ENCODE results near the gene SLC17A2. TPM values are rescaled to one million over a fixed set of nuclear protein-coding genes. Genes with fewer than 3 reads are reported as not detected.
A peak's percentile ranks its signal among the peaks of the same experiment; 100 is the strongest.

Gene SLC17A2, protein sequence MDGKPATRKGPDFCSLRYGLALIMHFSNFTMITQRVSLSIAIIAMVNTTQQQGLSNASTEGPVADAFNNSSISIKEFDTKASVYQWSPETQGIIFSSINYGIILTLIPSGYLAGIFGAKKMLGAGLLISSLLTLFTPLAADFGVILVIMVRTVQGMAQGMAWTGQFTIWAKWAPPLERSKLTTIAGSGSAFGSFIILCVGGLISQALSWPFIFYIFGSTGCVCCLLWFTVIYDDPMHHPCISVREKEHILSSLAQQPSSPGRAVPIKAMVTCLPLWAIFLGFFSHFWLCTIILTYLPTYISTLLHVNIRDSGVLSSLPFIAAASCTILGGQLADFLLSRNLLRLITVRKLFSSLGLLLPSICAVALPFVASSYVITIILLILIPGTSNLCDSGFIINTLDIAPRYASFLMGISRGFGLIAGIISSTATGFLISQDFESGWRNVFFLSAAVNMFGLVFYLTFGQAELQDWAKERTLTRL
- polyA plus RNA-seq (ENCODE audit: insufficient read length in 3 of 3): 1 to 10 TPM in 1 of 3 donors, under 1 TPM in 2; 0.43 to 1.0 (median 0.74) TPM
- long read RNA-seq, donor 1, partial matches to known transcripts: 143 of 143 reads
- long read RNA-seq, donor 1, other reads (novel, unspliced or antisense): 0 of 143 reads
- long read RNA-seq, donor 2, partial matches to known transcripts: 92 of 92 reads
- long read RNA-seq, donor 2, other reads (novel, unspliced or antisense): 0 of 92 reads
- long read RNA-seq, donor 3, partial matches to known transcripts: 71 of 85 reads
- long read RNA-seq, donor 3, other reads (novel, unspliced or antisense): 14 of 85 reads
- long read RNA-seq, donor 4, partial matches to known transcripts: 48 of 48 reads
- long read RNA-seq, donor 4, other reads (novel, unspliced or antisense): 0 of 48 reads
- long read RNA-seq, donor 5: 0 reads
- long read RNA-seq, donor 6, partial matches to known transcripts: 117 of 117 reads
- long read RNA-seq, donor 6, other reads (novel, unspliced or antisense): 0 of 117 reads
- long read RNA-seq, donor 7: 0 reads
- long read RNA-seq, donor 8: 0 reads
- long read RNA-seq, donor 9, partial matches to known transcripts: 56 of 56 reads
- long read RNA-seq, donor 9, other reads (novel, unspliced or antisense): 0 of 56 reads
- long read RNA-seq, donor 10, partial matches to known transcripts: 41 of 41 reads
- long read RNA-seq, donor 10, other reads (novel, unspliced or antisense): 0 of 41 reads
- long read RNA-seq, donor 11, partial matches to known transcripts: 57 of 57 reads
- long read RNA-seq, donor 11, other reads (novel, unspliced or antisense): 0 of 57 reads
- long read RNA-seq, donor 12, partial matches to known transcripts: 65 of 65 reads
- long read RNA-seq, donor 12, other reads (novel, unspliced or antisense): 0 of 65 reads
- long read RNA-seq, donor 13, partial matches to known transcripts: 66 of 85 reads
- long read RNA-seq, donor 13, other reads (novel, unspliced or antisense): 19 of 85 reads
- long read RNA-seq, donor 14, partial matches to known transcripts: 179 of 179 reads
- long read RNA-seq, donor 14, other reads (novel, unspliced or antisense): 0 of 179 reads
- long read RNA-seq, donor 15, partial matches to known transcripts: 73 of 73 reads
- long read RNA-seq, donor 15, other reads (novel, unspliced or antisense): 0 of 73 reads
- long read RNA-seq, donor 16, partial matches to known transcripts: 108 of 108 reads
- long read RNA-seq, donor 16, other reads (novel, unspliced or antisense): 0 of 108 reads

DNA sequence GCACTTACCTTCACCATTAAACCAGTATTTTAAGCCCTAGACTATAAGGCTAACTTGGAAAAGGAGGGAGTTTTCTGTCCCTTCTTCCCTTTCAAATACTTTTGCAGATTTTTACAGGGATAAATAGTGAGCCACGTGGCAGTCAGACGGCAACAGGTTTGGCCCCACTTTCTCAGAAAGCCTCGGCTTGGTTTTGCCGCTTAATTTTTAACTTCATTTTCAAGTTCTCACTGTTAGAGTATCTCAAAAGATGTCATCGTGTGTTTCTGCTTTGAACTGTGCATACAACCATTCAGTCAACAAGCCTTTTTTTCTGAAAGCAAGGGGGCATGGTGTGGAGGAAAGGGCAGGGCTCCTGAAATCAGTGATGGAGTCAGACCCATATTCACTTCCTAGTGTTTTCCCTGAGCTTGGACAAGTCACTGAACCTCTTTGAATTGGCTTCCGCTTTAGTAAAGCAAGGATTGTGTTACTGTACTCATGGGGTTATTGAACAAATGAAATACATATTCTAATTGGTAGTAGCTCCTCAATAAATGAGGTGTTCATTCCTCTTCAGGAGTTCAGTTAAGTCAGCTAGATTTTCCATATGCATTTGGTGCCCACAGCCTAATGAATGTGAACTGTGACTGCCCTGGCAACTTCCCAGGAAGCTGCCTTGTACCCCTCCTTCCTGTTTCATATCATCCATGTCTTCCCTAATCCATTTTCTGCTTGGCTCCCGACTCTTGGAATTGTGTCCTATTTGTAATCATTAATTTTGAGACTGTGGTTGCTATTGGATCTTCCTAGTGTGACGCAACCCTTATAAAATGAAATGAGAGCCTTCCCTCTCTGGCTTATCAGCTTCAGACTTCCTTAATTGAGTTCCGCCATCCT lies at the start of gene SLC17A2:
Gene SLC17A2, minus strand, starts transcription at position 160 of the 879 bp plus-strand sequence. CDS start 4,895 bp downstream, outside the sequence.
- DNase-seq: no peak

- DNase-seq: no peak
Observed at GRCh38 chr6:25975923-25976560, 45.6 kb upstream of the SLC17A2 start.

- DNase-seq: no peak
Observed at GRCh38 chr6:25973923-25974555, 43.5 kb upstream of the SLC17A2 start.

- no peak for DNase-seq
Observed at GRCh38 chr6:25972902-25973301, 42.4 kb upstream of the SLC17A2 start.

DNA sequence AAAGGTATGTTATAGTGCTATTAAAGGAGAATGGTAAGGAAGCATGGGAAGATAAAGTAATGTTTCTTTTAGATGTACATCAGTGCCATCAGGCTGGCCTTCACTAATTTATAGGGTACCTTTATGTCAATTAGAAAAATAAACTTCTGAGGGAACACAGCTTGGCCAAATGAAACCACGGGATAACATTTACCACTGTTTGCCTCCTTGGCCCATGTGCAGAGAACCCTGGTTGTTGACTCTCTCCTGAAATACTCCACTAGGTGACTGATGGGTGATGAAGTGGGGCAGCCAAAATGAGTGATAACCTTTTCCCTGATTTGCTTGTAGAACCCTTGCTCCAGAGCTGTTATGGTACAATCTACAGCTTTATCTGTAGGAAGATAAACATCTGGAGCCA lies 41.6 kb upstream of the SLC17A2 start:
- DNase-seq: no peak

DNA sequence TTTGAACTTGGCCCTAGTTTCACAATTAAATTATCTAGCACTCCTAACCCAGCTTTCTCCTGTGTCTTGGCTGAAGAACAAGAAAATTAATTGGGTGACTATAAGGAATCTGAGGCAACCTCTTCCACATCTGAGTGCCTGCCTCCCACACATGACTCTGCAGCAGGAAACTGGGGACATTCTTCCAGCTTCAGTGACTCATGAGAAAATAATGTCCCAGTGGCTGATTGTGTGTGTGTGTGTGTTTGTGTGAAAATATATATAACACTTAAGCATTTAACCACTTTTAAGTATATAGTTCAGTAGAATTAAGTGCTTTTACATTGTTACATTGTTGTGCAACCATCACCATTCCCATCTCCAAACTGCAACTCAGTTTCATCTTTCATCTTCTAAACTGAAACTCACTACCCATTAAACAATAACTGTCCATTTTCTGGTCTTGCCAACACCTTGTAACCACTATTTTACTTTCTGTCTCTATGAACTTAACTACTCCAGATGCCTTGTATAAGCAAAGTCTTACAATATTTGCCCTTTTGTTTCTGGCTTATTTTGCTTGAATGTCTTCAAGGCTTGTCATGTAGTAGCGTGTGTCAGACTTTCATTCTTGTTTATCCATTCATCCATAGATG lies 40.8 kb upstream of the SLC17A2 start:
- DNase-seq: peak; percentile 76

- DNase-seq: no peak
Observed at GRCh38 chr6:25968769-25969168, 38.3 kb upstream of the SLC17A2 start.

- DNase-seq: no peak
Observed at GRCh38 chr6:25966711-25967110, 36.2 kb upstream of the SLC17A2 start.

DNA sequence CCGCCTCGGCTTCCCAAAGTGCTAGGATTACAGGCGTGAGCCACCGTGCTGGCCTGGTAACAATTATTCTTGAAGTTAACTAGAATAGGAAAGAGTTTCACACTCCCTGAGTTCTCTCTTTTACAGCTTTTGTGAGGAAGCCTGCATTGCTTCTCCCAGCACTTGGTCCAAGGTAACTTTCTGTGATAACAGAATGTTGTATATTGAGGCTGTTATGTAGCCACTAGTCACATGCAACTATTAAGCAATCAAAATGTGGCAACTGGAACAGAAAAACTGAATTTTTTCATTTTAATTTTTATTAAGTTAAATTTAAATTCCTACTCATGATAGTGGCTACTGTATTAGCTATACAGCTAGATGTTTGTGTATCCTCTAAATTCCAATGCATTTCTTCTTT lies 34.6 kb upstream of the SLC17A2 start:
- no peak for DNase-seq

GRCh38 chr6:25963426-25964123 lies 33.1 kb upstream of the SLC17A2 start:
- DNase-seq: peak; percentile 52

DNA sequence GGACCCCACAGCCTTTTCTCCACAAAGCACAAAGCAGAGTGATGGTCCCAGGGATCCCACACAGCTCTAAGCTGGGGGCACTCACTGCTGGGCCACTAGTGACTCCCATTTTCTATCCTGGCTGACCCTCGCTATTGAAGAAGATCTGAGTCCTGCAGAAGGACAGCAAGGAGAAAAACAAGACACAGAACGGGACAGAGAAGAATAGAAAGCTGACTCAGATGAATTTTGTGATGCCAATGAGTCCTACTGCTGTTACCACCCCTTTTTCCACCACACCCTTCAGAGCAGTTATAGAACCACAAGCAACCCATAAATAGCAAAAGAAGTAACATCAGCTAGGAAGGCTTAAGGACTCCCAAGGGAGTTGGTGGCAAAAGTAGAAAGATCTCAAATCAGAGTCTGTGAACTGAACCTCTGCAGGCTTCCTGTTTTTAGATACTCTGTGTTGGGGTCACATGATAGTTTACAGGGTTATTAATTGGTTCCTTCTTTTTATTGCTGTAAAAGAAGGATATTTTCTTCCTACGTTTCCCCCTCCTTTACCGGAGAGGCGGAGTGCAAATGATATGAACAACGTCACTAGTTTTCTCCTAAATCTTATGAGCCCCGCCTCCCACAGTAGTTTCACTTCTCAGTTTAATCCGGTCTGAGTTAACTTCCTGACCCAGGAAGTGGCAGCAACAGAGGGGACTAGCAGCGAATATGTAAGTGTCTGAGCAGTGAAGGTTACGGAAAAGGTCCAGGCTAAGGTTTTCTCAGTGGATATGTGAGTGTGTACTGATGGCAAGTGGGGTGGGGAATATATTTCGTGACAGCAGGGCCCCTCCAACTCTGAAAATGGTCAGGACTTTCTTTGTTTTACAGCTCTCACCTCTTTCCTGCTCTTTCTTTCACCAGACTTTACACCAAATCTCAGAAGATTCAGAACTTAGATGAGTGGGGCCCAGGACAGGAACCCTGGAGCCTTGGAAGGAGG lies 31.9 kb upstream of the SLC17A2 start, which contains the start of gene TRIM38:
Gene TRIM38, plus strand, starts transcription at position 654 of the 979 bp plus-strand sequence. CDS start 3,721 bp downstream, outside the sequence.
- peak; percentile 88 for DNase-seq

DNA sequence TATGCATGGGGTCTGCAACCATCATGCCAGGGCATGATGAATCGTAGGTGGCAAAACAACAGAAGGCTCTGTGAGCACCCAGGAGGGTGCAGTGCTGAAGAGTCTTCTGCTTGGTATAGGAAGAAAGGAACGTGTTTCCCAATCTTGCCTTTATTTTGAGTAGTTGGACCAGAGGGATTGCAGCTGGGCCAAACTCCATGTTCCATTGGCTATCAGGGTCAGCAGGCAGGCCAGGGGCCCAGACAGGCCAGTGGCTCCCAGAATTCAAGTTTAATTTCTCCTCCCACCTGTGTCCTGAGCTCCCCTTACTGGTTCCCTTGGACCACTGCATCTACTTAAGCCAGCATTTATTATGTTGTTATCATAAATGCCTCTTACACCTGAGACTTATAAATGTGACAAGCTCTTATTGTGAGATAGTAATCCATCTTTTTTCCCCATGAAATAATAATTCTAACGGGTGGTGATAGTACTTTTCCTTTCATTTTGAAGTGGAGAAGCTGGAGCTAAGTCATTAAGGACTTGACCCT lies 31.2 kb upstream of the SLC17A2 start:
- no peak for DNase-seq

GRCh38 chr6:25960734-25961133 lies 30.2 kb upstream of the SLC17A2 start:
- no peak for DNase-seq

DNA sequence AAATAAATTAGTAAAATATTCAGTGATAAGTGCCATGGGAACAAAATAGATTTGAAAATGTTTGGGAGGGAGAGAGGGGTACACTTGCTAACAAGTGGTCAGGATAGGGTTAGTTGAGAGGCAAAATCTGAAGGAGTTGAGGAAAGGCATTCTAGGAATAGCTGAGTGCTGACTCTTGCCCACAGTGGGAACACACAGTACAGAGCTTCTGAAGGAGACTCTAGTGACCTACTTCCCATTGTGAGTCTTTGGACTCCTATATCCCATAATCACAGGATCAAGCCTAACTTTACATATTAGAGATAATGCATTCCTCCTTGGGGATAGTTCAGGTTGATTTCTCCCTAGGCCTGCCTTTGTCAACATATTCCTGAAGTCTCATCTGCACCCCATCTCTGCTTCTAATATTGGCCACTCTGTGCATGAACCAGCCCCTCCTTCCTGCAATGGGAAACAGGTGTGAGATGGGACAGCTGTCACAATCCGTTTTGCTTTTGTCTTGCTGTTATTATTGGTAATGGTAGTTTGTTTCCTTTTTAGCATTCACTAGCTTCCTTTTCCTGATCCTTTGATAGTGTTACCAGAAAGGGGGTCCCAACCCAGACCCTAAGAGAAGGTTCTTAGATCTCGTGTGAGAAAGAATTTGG lies 29.5 kb upstream of the SLC17A2 start:
- no peak for DNase-seq

- no peak for DNase-seq
Observed at GRCh38 chr6:25958700-25959162, 28.2 kb upstream of the SLC17A2 start.
